ENCODE measurements around the gene SLC16A10. TPM values are rescaled to one million over a fixed set of nuclear protein-coding genes. Genes with fewer than 3 reads are reported as not detected.

The SLC16A10 gene
- total RNA-seq, 2 donors from 2014 or later: 8.7 to 13.8 TPM

DNA sequence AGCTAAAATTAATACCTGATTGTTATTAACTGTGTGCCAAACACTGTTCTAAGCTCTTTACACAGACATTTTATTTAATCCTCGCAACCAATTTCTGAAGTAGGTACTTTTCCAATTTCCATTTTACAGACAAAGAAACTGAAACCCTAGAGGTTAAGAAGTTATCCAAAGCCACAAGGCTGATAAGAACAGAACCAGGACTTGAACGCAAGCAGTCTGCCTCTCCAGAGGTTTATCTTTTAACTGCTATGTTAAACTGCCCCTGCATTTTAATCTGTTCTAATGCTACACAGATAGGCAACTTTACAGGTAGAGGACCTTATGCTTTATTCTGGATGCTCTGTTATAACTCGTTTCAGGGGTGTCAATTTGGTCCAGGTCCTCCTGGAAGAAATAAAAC, 118.2 kb downstream of the SLC16A10 start:
- no peaks in the 10 kb centered on the region for H3K9me3 ChIP-seq (ENCODE audit: control insufficient read depth, low read length)
- no peak overlapping the region for H3K4me3 ChIP-seq (ENCODE audit: low read length)
- Mint-ChIP-seq H3K36me3 (ENCODE audit: low read depth) (no peaks in the 10 kb centered on the region), H3K27me3 (ENCODE audit: insufficient read depth) (no peaks in the 10 kb centered on the region), H3K27ac (no peak overlapping the region), H3K4me3 (no peak overlapping the region), H3K4me1 (peaks cover 16% of the 10 kb centered on the region), H3K9me3 (no peaks in the 10 kb centered on the region)
- no peaks in the 10 kb centered on the region for H3K36me3 ChIP-seq (ENCODE audit: control insufficient read depth, insufficient read depth, low read length)
- no peak for DNase-seq
- TF ChIP-seq, protein P1, sequence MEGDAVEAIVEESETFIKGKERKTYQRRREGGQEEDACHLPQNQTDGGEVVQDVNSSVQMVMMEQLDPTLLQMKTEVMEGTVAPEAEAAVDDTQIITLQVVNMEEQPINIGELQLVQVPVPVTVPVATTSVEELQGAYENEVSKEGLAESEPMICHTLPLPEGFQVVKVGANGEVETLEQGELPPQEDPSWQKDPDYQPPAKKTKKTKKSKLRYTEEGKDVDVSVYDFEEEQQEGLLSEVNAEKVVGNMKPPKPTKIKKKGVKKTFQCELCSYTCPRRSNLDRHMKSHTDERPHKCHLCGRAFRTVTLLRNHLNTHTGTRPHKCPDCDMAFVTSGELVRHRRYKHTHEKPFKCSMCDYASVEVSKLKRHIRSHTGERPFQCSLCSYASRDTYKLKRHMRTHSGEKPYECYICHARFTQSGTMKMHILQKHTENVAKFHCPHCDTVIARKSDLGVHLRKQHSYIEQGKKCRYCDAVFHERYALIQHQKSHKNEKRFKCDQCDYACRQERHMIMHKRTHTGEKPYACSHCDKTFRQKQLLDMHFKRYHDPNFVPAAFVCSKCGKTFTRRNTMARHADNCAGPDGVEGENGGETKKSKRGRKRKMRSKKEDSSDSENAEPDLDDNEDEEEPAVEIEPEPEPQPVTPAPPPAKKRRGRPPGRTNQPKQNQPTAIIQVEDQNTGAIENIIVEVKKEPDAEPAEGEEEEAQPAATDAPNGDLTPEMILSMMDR (conservative IDR thresholded peaks at IDR 0.05): no peak
- H3K27ac ChIP-seq (ENCODE audit: low read depth, low read length): no peak overlapping the region
- no peak overlapping the region for H3K9ac ChIP-seq (ENCODE audit: extremely low read depth, low read length, poor library complexity, severe bottlenecking)
- no peaks in the 10 kb centered on the region for H3K27me3 ChIP-seq (ENCODE audit: control insufficient read depth, insufficient read depth, low read length, poor library complexity, severe bottlenecking)
- 93% methylated on average over 3 of the region's 3 CpGs for WGBS, 2 experiments (ENCODE audit: insufficient coverage in 1 of 2, insufficient read length in 1 of 2)
- H3K4me1 ChIP-seq (ENCODE audit: control insufficient read depth, insufficient read depth, low read length): peaks cover 4% of the 10 kb centered on the region

DNA sequence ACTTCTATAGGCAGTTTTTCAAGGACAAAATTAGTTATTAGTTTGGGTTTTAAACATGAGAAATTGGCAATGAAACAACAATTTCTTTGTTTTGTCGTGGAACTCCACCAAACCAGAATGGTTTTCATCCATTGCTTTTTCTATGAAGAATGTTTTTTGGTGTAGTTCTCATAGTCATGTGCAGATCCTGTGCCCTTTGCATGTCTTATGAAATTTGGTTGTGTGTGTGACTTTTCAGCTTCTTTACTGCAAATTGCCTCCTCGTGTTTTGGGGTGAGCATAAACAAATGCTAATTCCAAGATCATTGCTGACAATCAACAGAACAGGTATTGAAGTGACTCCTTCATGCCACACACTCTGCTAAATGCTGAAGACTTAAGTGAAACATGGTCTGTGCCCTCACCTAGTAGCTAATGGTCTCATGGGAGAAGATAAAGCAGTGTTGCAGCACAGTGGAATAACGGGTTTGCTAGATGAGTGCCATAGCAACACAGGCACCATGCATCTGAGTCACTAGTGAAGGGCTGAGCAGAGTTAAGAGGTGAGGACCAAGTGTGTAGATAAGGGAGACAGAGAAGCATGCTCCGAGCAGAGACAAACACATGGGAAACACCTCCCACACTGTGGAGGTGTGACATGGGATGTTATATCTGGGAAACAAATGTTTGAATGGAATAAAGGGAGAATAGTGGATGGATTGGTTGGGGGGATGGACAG, 120.0 kb downstream of the SLC16A10 start:
- Mint-ChIP-seq H3K36me3 (ENCODE audit: low read depth) (no peaks in the 10 kb centered on the region), H3K4me3 (no peak overlapping the region), H3K27ac (no peak overlapping the region), H3K4me1 (peaks cover 11% of the 10 kb centered on the region), H3K27me3 (ENCODE audit: insufficient read depth) (no peaks in the 10 kb centered on the region), H3K9me3 (no peaks in the 10 kb centered on the region)
- WGBS, 2 experiments (ENCODE audit: insufficient coverage in 1 of 2, insufficient read length in 1 of 2): 91 to 95% methylated on average over 2 to 4 of the region's 4 CpGs
- no peak overlapping the region for H3K9ac ChIP-seq (ENCODE audit: extremely low read depth, low read length, poor library complexity, severe bottlenecking)
- H3K36me3 ChIP-seq (ENCODE audit: control insufficient read depth, insufficient read depth, low read length): no peaks in the 10 kb centered on the region
- DNase-seq: no peak
- no peaks in the 10 kb centered on the region for H3K27me3 ChIP-seq (ENCODE audit: control insufficient read depth, insufficient read depth, low read length, poor library complexity, severe bottlenecking)
- TF ChIP-seq, protein P1 (conservative IDR thresholded peaks at IDR 0.05): no peak
- no peak overlapping the region for H3K27ac ChIP-seq (ENCODE audit: low read depth, low read length)
- no peak overlapping the region for H3K4me3 ChIP-seq (ENCODE audit: low read length)
- H3K9me3 ChIP-seq (ENCODE audit: control insufficient read depth, low read length): no peaks in the 10 kb centered on the region
- peaks cover 4% of the 10 kb centered on the region for H3K4me1 ChIP-seq (ENCODE audit: control insufficient read depth, insufficient read depth, low read length)

DNA sequence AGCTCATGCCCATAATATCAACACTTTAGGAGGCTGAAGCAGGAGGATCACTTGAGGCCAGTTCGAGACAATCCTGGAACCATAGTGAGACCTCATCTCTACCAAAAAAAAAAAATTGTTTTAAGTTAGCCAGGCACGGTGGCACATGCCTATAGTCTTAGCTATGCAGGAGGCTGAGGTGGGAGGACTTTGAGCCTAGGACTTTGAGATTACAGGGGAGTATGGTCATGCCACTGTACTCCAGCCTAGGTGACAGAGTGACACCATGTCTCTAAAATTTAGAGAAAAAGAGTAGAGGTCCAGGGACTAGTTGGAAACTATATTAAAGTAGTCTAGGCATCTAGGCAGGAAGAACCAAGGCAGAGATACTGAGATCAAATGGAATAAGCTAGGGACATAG, 121.6 kb downstream of the SLC16A10 start:
- H3K4me1 Mint-ChIP-seq: peaks cover 11% of the 10 kb centered on the region
- Histone ChIP-seq H3K27me3 (ENCODE audit: control insufficient read depth, insufficient read depth, low read length, poor library complexity, severe bottlenecking) (no peaks in the 10 kb centered on the region), H3K9me3 (ENCODE audit: control insufficient read depth, low read length) (no peaks in the 10 kb centered on the region), H3K27ac (ENCODE audit: low read depth, low read length) (no peak overlapping the region), H3K9ac (ENCODE audit: extremely low read depth, low read length, poor library complexity, severe bottlenecking) (no peak overlapping the region), H3K36me3 (ENCODE audit: control insufficient read depth, insufficient read depth, low read length) (no peaks in the 10 kb centered on the region), H3K4me1 (ENCODE audit: control insufficient read depth, insufficient read depth, low read length) (peaks cover 4% of the 10 kb centered on the region), H3K4me3 (ENCODE audit: low read length) (no peak overlapping the region)
- H3K36me3 Mint-ChIP-seq (ENCODE audit: low read depth): no peaks in the 10 kb centered on the region
- H3K9me3 Mint-ChIP-seq: no peaks in the 10 kb centered on the region
- 93 to 100% methylated on average over 1 to 2 of the region's 2 CpGs for WGBS, 2 experiments (ENCODE audit: insufficient coverage in 1 of 2, insufficient read length in 1 of 2)
- no peaks in the 10 kb centered on the region for H3K27me3 Mint-ChIP-seq (ENCODE audit: insufficient read depth)
- no peak for DNase-seq
- no peak overlapping the region for H3K27ac Mint-ChIP-seq
- H3K4me3 Mint-ChIP-seq: no peak overlapping the region
- TF ChIP-seq, protein P1 (conservative IDR thresholded peaks at IDR 0.05): no peak
